Thymus (tissue), 11 donors: Measurements from ENCODE around the gene LYSMD2. TPM values are rescaled to one million over a fixed set of nuclear protein-coding genes. Genes with fewer than 3 reads are reported as not detected.
A peak's percentile ranks its signal among the peaks of the same experiment; 100 is the strongest.

ENCODE experiments used
- DNase-seq, 9 donors: peaks; one replicate each; pipeline ENCODE4 v3.0.0-alpha.2; 2013; ENCODE audit warnings: low spot score in 9 of 9, low read depth in 6 of 9, missing footprints in 1 of 9
- H3K27ac ChIP-seq, 2 donors: one replicate each; pipeline ENCODE4 v1.5.1; 2013; ENCODE audit warnings: control low read depth in 1 of 2, low read depth in 1 of 2, low read length in 1 of 2, mild to moderate bottlenecking in 1 of 2, moderate library complexity in 1 of 2
- H3K27me3 ChIP-seq, 2 donors: one replicate each; pipeline ENCODE4 v1.5.1; 2013; ENCODE audit warnings: low read length in 1 of 2; ENCODE audit not compliant: control insufficient read depth in 2 of 2, insufficient read depth in 1 of 2
- H3K36me3 ChIP-seq, 2 donors: one replicate each; pipeline ENCODE4 v1.5.1; 2013; ENCODE audit warnings: low read length in 1 of 2, mild to moderate bottlenecking in 1 of 2, moderate library complexity in 1 of 2; ENCODE audit not compliant: control insufficient read depth in 2 of 2, insufficient read depth in 2 of 2
- H3K4me1 ChIP-seq, 2 donors: one replicate each; pipeline ENCODE4 v1.5.1; 2013; ENCODE audit warnings: low read length in 2 of 2; ENCODE audit not compliant: control insufficient read depth in 2 of 2, insufficient read depth in 2 of 2
- H3K4me3 ChIP-seq, 2 donors: one replicate each; pipeline ENCODE4 v1.5.1; 2013; ENCODE audit warnings: low read length in 2 of 2, control low read depth in 1 of 2, mild to moderate bottlenecking in 1 of 2
- H3K9me3 ChIP-seq, 2 donors: one replicate each; pipeline ENCODE4 v1.5.1; 2013; ENCODE audit warnings: low read length in 1 of 2, mild to moderate bottlenecking in 1 of 2; ENCODE audit not compliant: control insufficient read depth in 2 of 2, insufficient read depth in 1 of 2
- WGBS: extraction: QIAGEN DNeasy Blood & Tissue Kit; methylation state at CpG from one replicate; pipeline ENCODE4 v1.1.7; 2013; 5-methylcytosine and 5-hydroxymethylcytosine counted together
- polyA plus RNA-seq: library from polyadenylated mRNA; stranded (reverse); fragments of 200-250 nt; gene quantifications from one replicate; pipeline ENCODE4 v1.2.3, GENCODE V29; 2013
- total RNA-seq: library from RNA; stranded (reverse); fragments of 120-200 nt; gene quantifications from one replicate; pipeline ENCODE4 v1.2.4, GENCODE V29; 2013
- donor health status: healthy.

Gene LYSMD2
- total and polyA plus RNA-seq, 2 donors = 19.6 to 30.1 TPM

GRCh38 chr15:51775967-51776816 is 38.7 kb upstream of the LYSMD2 start:
- H3K36me3 ChIP-seq = peaks cover 18 to 22% of the 10 kb centered on the region in 2 donors
- H3K9me3 ChIP-seq = no peaks in the 10 kb centered on the region
- no peak overlapping the region for H3K4me3 ChIP-seq
- H3K4me1 ChIP-seq = no peaks in the 10 kb centered on the region
- H3K27me3 ChIP-seq = no peaks in the 10 kb centered on the region
- DNase-seq = peak in 4 of 9 donors; percentile 14 to 66 (median 44)
- no peak overlapping the region for H3K27ac ChIP-seq
- 80% methylated on average over 11 of the region's 11 CpGs for WGBS

GRCh38 chr15:51774916-51775315 is 37.5 kb upstream of the LYSMD2 start:
- DNase-seq = no peak
- no peak overlapping the region for H3K4me3 ChIP-seq
- WGBS = 98% methylated on average over 3 of the region's 3 CpGs
- H3K27me3 ChIP-seq = no peaks in the 10 kb centered on the region
- H3K36me3 ChIP-seq = peaks cover 14 to 26% of the 10 kb centered on the region in 2 donors
- no peaks in the 10 kb centered on the region for H3K4me1 ChIP-seq
- no peak overlapping the region for H3K27ac ChIP-seq
- no peaks in the 10 kb centered on the region for H3K9me3 ChIP-seq

GRCh38 chr15:51771773-51772172 is 34.3 kb upstream of the LYSMD2 start:
- 92% methylated on average over 1 of the region's 1 CpG for WGBS
- no peak for DNase-seq

GRCh38 chr15:51770902-51771301 is 33.4 kb upstream of the LYSMD2 start:
- H3K4me3 ChIP-seq = no peak overlapping the region
- no peak for DNase-seq
- H3K4me1 ChIP-seq = peaks cover 0 to 6% of the 10 kb centered on the region in 2 donors
- H3K27me3 ChIP-seq = no peaks in the 10 kb centered on the region
- WGBS = 72% methylated on average over 3 of the region's 3 CpGs
- H3K9me3 ChIP-seq = no peaks in the 10 kb centered on the region
- H3K27ac ChIP-seq = no peak overlapping the region
- peaks cover 8 to 26% of the 10 kb centered on the region in 2 donors for H3K36me3 ChIP-seq

More at GRCh38 chr15:51771773-51772172, 34.3 kb upstream of the LYSMD2 start:
- no peak overlapping the region for H3K27ac ChIP-seq
- H3K36me3 ChIP-seq = peaks cover 10 to 26% of the 10 kb centered on the region in 2 donors
- no peak overlapping the region for H3K4me3 ChIP-seq
- no peaks in the 10 kb centered on the region for H3K9me3 ChIP-seq
- H3K27me3 ChIP-seq = no peaks in the 10 kb centered on the region
- H3K4me1 ChIP-seq = peaks cover 0 to 6% of the 10 kb centered on the region in 2 donors

DNA sequence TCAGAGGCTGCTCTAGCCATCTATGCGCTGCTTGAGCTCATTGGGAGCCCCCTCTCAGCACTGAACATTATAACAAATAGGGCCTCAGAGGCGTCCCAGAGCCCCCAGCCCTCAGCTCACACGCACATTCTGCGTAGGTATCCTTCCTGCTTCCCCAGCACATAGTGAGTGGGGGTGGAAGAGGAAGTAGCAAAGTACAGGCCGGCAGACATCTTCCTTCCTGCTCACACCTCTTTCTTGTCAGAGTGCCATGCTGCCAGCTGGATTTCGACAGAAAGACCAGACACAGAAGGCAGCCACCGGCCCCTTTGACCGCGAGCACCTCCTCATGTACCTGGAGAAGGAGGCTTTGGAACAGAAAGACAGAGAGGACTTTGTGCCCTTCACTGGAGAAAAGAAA is 30.6 kb upstream of the LYSMD2 start:
- H3K27me3 ChIP-seq = no peaks in the 10 kb centered on the region
- 66% methylated on average over 9 of the region's 9 CpGs for WGBS
- H3K4me3 ChIP-seq = no peak overlapping the region
- peaks cover 0 to 7% of the 10 kb centered on the region in 2 donors for H3K36me3 ChIP-seq
- peak overlapping the region; percentile 39 to 74 for H3K27ac ChIP-seq
- peak in 1 of 9 donors; percentile 44 for DNase-seq
- peaks cover 0 to 6% of the 10 kb centered on the region in 2 donors for H3K4me1 ChIP-seq
- no peaks in the 10 kb centered on the region for H3K9me3 ChIP-seq

- Histone ChIP-seq H3K27ac (no peak overlapping the region), H3K36me3 (peaks cover 0 to 4% of the 10 kb centered on the region in 2 donors), H3K4me3 (no peak overlapping the region), H3K4me1 (peaks cover 0 to 6% of the 10 kb centered on the region in 2 donors), H3K9me3 (no peaks in the 10 kb centered on the region), H3K27me3 (no peaks in the 10 kb centered on the region)
- DNase-seq = no peak
- 99% methylated on average over 1 of the region's 1 CpG for WGBS
Measured at GRCh38 chr15:51766341-51766740, 28.9 kb upstream of the LYSMD2 start.

- no peak overlapping the region for H3K27ac ChIP-seq
- no peak for DNase-seq
- H3K9me3 ChIP-seq = no peaks in the 10 kb centered on the region
- 99% methylated on average over 7 of the region's 7 CpGs for WGBS
- peaks cover 0 to 4% of the 10 kb centered on the region in 2 donors for H3K36me3 ChIP-seq
- H3K4me1 ChIP-seq = peaks cover 0 to 6% of the 10 kb centered on the region in 2 donors
- no peak overlapping the region for H3K4me3 ChIP-seq
- H3K27me3 ChIP-seq = no peaks in the 10 kb centered on the region
Measured at GRCh38 chr15:51765751-51766150, 28.3 kb upstream of the LYSMD2 start.

GRCh38 chr15:51760805-51761204 is 23.4 kb upstream of the LYSMD2 start:
- no peaks in the 10 kb centered on the region for H3K27me3 ChIP-seq
- H3K4me3 ChIP-seq = no peak overlapping the region
- H3K9me3 ChIP-seq = no peaks in the 10 kb centered on the region
- H3K27ac ChIP-seq = no peak overlapping the region
- no peaks in the 10 kb centered on the region for H3K36me3 ChIP-seq
- WGBS = 68% methylated on average over 3 of the region's 3 CpGs
- DNase-seq = no peak
- peaks cover 0 to 7% of the 10 kb centered on the region in 2 donors for H3K4me1 ChIP-seq

- no peak for DNase-seq
Measured at GRCh38 chr15:51759557-51760070, 22.2 kb upstream of the LYSMD2 start.

More at GRCh38 chr15:51759557-51760070, 22.2 kb upstream of the LYSMD2 start:
- Histone ChIP-seq H3K27ac (no peak overlapping the region), H3K27me3 (no peaks in the 10 kb centered on the region), H3K36me3 (no peaks in the 10 kb centered on the region), H3K9me3 (no peaks in the 10 kb centered on the region), H3K4me3 (no peak overlapping the region), H3K4me1 (peaks cover 0 to 14% of the 10 kb centered on the region in 2 donors)
- WGBS = 95% methylated on average over 3 of the region's 3 CpGs
